Left cardiac atrium (tissue), 4 donors: ENCODE measurements around the gene IL21R. TPM values are rescaled to one million over a fixed set of nuclear protein-coding genes. Genes with fewer than 3 reads are reported as not detected.

ENCODE experiments used
- ATAC-seq, 2 donors: fragments of 200-7000 bp; cut with Tn5 transposase; one replicate each; pipeline ENCODE4 v1.9.1; 2020; ENCODE audit warnings: mild to moderate bottlenecking in 2 of 2, moderate library complexity in 2 of 2
- DNase-seq: peaks from one replicate; pipeline ENCODE4 v3.0.0-alpha.2; 2020
- intact Hi-C, 2 donors: fragments of 100-400 bp; cut with DNase I; formaldehyde crosslinking; loops; one replicate each; pipeline versions ENCODE4 v1.14.1 to v1.15.1; 2022 to 2023
- total RNA-seq, 2 donors: library from RNA; stranded (reverse); fragmentation: NEBNext Ultra II Directional; extraction: Animal tissue kit (Norgen Biotek cat#: 25700); gene quantifications; one replicate each; pipeline ENCODE4 v1.2.1, GENCODE V29; 2021
- donor health status: DM: no; HTN: yes; CAD: no.
- donor health status: DM: no; HTN: yes; CAD: no; lungs with severe emphysema.
- donor health status: DM: yes; HTN: yes; CAD: no.
- donor health status: Dilated cardiomyopathy.

The IL21R gene
- total RNA-seq, 2 donors from 2014 or later, result 0.18 to 0.63 TPM

- DNase-seq (no peak), ATAC-seq (no peak)
- intact Hi-C loops, result no loop called here
Measured at GRCh38 chr16:27370318-27370717, 31.7 kb upstream of the IL21R start.

- ATAC-seq, result no peak
- DNase-seq, result no peak
- intact Hi-C loops, result no loop called here
Measured at GRCh38 chr16:27373312-27373711, 28.7 kb upstream of the IL21R start.

- DNase-seq, result no peak
- intact Hi-C loops, result no loop called here
- ATAC-seq, result peak in 1 of 2 donors; percentile 29
Measured at GRCh38 chr16:27374221-27374803, 27.7 kb upstream of the IL21R start.

GRCh38 chr16:27374804-27375425 lies 27.1 kb upstream of the IL21R start:
- ATAC-seq (peak; percentile 80 to 81), DNase-seq (peak; percentile 77)
- intact Hi-C loops, result no loop called here

GRCh38 chr16:27377666-27378485 lies 24.1 kb upstream of the IL21R start:
- intact Hi-C loops, result no loop called here
- ATAC-seq (no peak), DNase-seq (no peak)

GRCh38 chr16:27378871-27379481 lies 23.0 kb upstream of the IL21R start:
- intact Hi-C loops, result no loop called here
- no peak for ATAC-seq
- DNase-seq, result no peak

- intact Hi-C loops, result no loop called here
- DNase-seq (no peak), ATAC-seq (no peak)
Measured at GRCh38 chr16:27379919-27380318, 22.1 kb upstream of the IL21R start.

GRCh38 chr16:27381236-27381635 lies 20.7 kb upstream of the IL21R start:
- no peak for DNase-seq
- intact Hi-C loops, result no loop called here
- ATAC-seq, result no peak

GRCh38 chr16:27381974-27382855 lies 19.8 kb upstream of the IL21R start:
- intact Hi-C loops, result no loop called here
- ATAC-seq, result no peak
- DNase-seq, result no peak

GRCh38 chr16:27383556-27384243 lies 18.3 kb upstream of the IL21R start:
- ATAC-seq, result peak; percentile 68 to 89
- DNase-seq, result peak; percentile 53
- intact Hi-C loops, result no loop called here

- intact Hi-C loops, result no loop called here
- no peak for DNase-seq
- no peak for ATAC-seq
Measured at GRCh38 chr16:27384425-27384824, 17.5 kb upstream of the IL21R start.

- no peak for DNase-seq
- intact Hi-C loops, result no loop called here
- ATAC-seq, result no peak
Measured at GRCh38 chr16:27385398-27385797, 16.6 kb upstream of the IL21R start.

- intact Hi-C loops, result no loop called here
- DNase-seq (no peak), ATAC-seq (no peak)
Measured at GRCh38 chr16:27386674-27387073, 15.3 kb upstream of the IL21R start.

- ATAC-seq (no peak), DNase-seq (no peak)
- intact Hi-C loops, result no loop called here
Measured at GRCh38 chr16:27387724-27388123, 14.2 kb upstream of the IL21R start.

GRCh38 chr16:27389272-27389961 lies 12.6 kb upstream of the IL21R start:
- DNase-seq (no peak), ATAC-seq (no peak)
- intact Hi-C loops, result no loop called here

- intact Hi-C loops, result no loop called here
- DNase-seq (no peak), ATAC-seq (no peak)
Measured at GRCh38 chr16:27390151-27390550, 11.8 kb upstream of the IL21R start.

- intact Hi-C loops, result no loop called here
- DNase-seq (no peak), ATAC-seq (no peak)
Measured at GRCh38 chr16:27392671-27393070, 9.3 kb upstream of the IL21R start.

GRCh38 chr16:27394516-27394915 lies 7.5 kb upstream of the IL21R start:
- intact Hi-C loops, result no loop called here
- DNase-seq, result no peak
- ATAC-seq, result no peak
